OCI-LY1 (cell line): ENCODE results near the gene DDX24.

Source experiments
- EZH2 ChIP-seq: fragments of 200-600 bp; sonication (generic), shearing (Covaris generic); IDR thresholded peaks from 2 replicates; pipeline ENCODE4 v1.8.0; 2017; ENCODE audit warnings: borderline replicate concordance, mixed run types, mild to moderate bottlenecking, antibody characterized with exemption, low read length, moderate library complexity, mixed read lengths
- TF ChIP-seq, protein P1 (sequence below): fragments of 200-600 bp; sonication (generic), shearing (Covaris generic); IDR thresholded peaks from 2 replicates; pipeline ENCODE4 v1.5.1; 2017; ENCODE audit warnings: mild to moderate bottlenecking, antibody characterized with exemption, low read length, moderate library complexity, mixed read lengths

DNA sequence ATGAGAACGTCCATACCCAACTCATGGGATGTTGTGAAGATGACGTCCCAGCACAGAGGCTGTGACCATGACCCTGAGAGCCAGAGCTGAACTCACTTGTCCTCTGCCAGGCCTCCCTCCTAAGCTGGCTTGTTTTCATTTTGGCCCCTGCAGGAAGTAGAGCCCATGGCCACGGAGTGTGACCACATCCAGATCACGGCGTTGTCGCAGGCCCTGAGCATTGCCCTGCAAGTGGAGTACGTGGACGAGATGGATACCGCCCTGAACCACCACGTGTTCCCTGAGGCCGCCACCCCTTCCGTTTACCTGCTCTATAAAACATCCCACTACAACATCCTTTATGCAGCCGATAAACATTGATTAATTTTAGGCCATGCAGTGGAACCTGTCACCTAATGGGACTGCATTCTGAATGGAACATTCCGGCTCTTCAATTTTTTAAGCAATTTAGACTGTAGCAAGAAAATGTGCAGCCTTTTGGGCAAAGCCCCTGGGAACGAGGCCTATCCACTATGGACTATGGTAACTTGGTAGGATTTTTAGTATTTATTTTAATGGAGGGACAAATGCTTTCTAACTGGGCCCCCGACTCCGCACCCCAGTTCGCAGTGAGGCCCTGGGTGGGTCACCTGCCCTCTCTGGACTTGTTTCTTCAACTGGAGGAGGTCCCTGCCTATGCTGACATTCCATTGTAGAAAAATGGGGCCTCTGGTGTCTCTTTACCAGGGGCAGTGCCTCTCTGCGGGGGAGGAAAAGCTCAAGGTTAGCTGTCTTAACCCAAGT lies 35.2 kb downstream of the DDX24 start:
- no peak for TF ChIP-seq EZH2
- TF ChIP-seq, protein P1, sequence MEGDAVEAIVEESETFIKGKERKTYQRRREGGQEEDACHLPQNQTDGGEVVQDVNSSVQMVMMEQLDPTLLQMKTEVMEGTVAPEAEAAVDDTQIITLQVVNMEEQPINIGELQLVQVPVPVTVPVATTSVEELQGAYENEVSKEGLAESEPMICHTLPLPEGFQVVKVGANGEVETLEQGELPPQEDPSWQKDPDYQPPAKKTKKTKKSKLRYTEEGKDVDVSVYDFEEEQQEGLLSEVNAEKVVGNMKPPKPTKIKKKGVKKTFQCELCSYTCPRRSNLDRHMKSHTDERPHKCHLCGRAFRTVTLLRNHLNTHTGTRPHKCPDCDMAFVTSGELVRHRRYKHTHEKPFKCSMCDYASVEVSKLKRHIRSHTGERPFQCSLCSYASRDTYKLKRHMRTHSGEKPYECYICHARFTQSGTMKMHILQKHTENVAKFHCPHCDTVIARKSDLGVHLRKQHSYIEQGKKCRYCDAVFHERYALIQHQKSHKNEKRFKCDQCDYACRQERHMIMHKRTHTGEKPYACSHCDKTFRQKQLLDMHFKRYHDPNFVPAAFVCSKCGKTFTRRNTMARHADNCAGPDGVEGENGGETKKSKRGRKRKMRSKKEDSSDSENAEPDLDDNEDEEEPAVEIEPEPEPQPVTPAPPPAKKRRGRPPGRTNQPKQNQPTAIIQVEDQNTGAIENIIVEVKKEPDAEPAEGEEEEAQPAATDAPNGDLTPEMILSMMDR = no peak
